Gastroesophageal sphincter (tissue), 3 donors: ENCODE data around the gene USF3.

Source experiments
- CTCF ChIP-seq, 4 experiments: fragments of 200-600 bp in 2 of 4; fragments of 450-650 bp in 2 of 4; sonication (generic) in 1 of 4; IDR thresholded peaks; one replicate each; pipeline ENCODE4 v1.5.1; 2017 to 2019; ENCODE audit warnings: antibody characterized with exemption in 4 of 4, mild to moderate bottlenecking in 2 of 4, moderate library complexity in 2 of 4
- POLR2AphosphoS5 ChIP-seq: sonication (generic); formaldehyde crosslinking; IDR thresholded peaks from one replicate; pipeline ENCODE4 v1.6.1; 2017; ENCODE audit warnings: antibody characterized with exemption

DNA sequence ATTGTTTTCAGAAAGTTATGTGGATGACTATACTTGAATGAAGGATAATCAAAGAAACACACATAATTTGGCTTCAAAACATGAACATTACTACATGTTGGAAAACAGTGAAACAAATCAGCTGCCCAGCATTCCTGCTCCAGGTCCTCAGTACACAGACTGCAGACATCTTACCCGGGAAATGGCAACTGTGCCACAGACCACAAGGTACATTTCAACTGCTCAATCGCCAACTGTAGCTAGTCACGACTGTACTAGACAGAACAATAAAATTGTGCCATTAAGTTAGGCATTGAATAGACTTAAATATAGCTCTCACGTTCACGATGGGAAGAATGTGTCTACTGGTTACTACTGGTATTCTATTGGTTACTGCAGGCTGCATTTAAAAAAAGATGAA, 44.6 kb upstream of the USF3 start:
- TF ChIP-seq CTCF (IDR thresholded peaks at IDR 0.05) (no peak), POLR2AphosphoS5 (no peak)
